K562 (cell line): ENCODE measurements around the gene DYNLT4. TPM values are rescaled to one million over a fixed set of nuclear protein-coding genes. Genes with fewer than 3 reads are reported as not detected.

Source experiments
- ATAC-seq: fragments of 200-7000 bp; cut with Tn5 transposase; 3 replicates; pipeline ENCODE4 v1.9.1; 2020; ENCODE audit warnings: moderate library complexity
- BruUV-seq: library from RNA; stranded (reverse); fragments of 400-500 nt; replicated peaks from 2 replicates; lab custom pipeline; 2021; lab: Mats Ljungman, UMichigan
- CTCF ChIA-PET: fragments of 300-600 bp; formaldehyde crosslinking; extraction: SDS; loops from one replicate; lab custom pipeline; 2021; ENCODE audit warnings: low intra/inter-chr PET ratio; lab: Yijun Ruan, JAX
- POLR2A ChIA-PET: fragments of 300-600, 350-650 bp; sonication (Branson Sonifier 250); formaldehyde crosslinking; extraction: SDS; loops from one replicate; lab custom pipeline; 2021; ENCODE audit warnings: antibody characterized with exemption, inconsistent platforms; lab: Yijun Ruan, JAX
- DNase-seq, 4 experiments: peaks; one replicate each; pipeline versions ENCODE4 v3.0.0 to v3.0.0-alpha.2; 2011 to 2018; ENCODE audit warnings: low spot score in 3 of 4, mixed read lengths in 3 of 4; ENCODE audit errors: extremely low read depth in 1 of 4
- FAIRE-seq: peaks from 2 replicates; lab custom pipeline; 2011; peaks lifted over from hg19 to GRCh38; lab: Jason Lieb, UNC
- H2AFZ ChIP-seq: 2 replicates; pipeline ENCODE4 v1.6.0; 2011; ENCODE audit warnings: low read depth, low read length, control low read depth, inconsistent platforms
- H3K27ac ChIP-seq: fragments of 200-600 bp; 3 replicates; pipeline ENCODE4 v1.8.0; 2011; ENCODE audit warnings: low read depth, mild to moderate bottlenecking, control low read depth, inconsistent platforms, low read length, moderate library complexity, mixed read lengths; ENCODE audit errors: extremely low read depth
- H3K27me3 ChIP-seq, 2 experiments: fragments of 300-600 bp in 1 of 2; 2 replicates in 1 of 2; 3 replicates in 1 of 2; pipeline versions ENCODE4 v1.6.0 to v1.8.0; 2011; ENCODE audit warnings: inconsistent platforms in 2 of 2, low read length in 2 of 2, mild to moderate bottlenecking in 1 of 2, mixed read lengths in 1 of 2, moderate library complexity in 1 of 2; ENCODE audit not compliant: control insufficient read depth in 2 of 2, insufficient read depth in 2 of 2
- H3K36me3 ChIP-seq: fragments of 300-600 bp; 3 replicates; pipeline ENCODE4 v1.8.0; 2011; ENCODE audit warnings: mild to moderate bottlenecking, low read length, inconsistent platforms; ENCODE audit not compliant: control insufficient read depth, insufficient read depth
- H3K4me1 ChIP-seq, 2 experiments: fragments of 200-600 bp in 1 of 2; replicated peaks in 1 of 2; 2 replicates in 1 of 2; 3 replicates in 1 of 2; pipeline versions ENCODE4 v1.5.1 to v1.8.0; 2011; ENCODE audit warnings: inconsistent platforms in 2 of 2, low read length in 2 of 2, mild to moderate bottlenecking in 1 of 2, mixed read lengths in 1 of 2, moderate library complexity in 1 of 2; ENCODE audit not compliant: control insufficient read depth in 2 of 2, insufficient read depth in 2 of 2
- H3K4me2 ChIP-seq: 2 replicates; pipeline ENCODE4 v1.6.1; 2011; ENCODE audit warnings: low read length, control low read depth, inconsistent platforms, mixed read lengths; ENCODE audit not compliant: insufficient read depth
- H3K4me3 ChIP-seq: fragments of 200-600 bp; sonication (generic), shearing (Covaris generic); 2 replicates; pipeline ENCODE4 v1.5.1; 2016; ENCODE audit warnings: control low read depth, inconsistent platforms
- H3K79me2 ChIP-seq: fragments of 200-600 bp; 3 replicates; pipeline ENCODE4 v1.8.0; 2011; ENCODE audit warnings: low read length, inconsistent platforms; ENCODE audit not compliant: control insufficient read depth, insufficient read depth
- H3K9ac ChIP-seq, 2 experiments: 2 replicates each; pipeline versions ENCODE4 v1.6.0 to v1.6.1; 2011; ENCODE audit warnings: low read depth in 2 of 2, low read length in 2 of 2, control low read depth in 1 of 2, inconsistent platforms in 1 of 2, mild to moderate bottlenecking in 1 of 2, mixed read lengths in 1 of 2; ENCODE audit not compliant: insufficient read depth in 1 of 2
- H3K9me1 ChIP-seq: one replicate; pipeline ENCODE4 v1.6.0; 2011; ENCODE audit warnings: inconsistent platforms, mild to moderate bottlenecking, low read length, moderate library complexity; ENCODE audit not compliant: control insufficient read depth, insufficient read depth
- H3K9me3 ChIP-seq: replicated peaks from 2 replicates; pipeline ENCODE4 v1.5.1; 2011; ENCODE audit warnings: low read depth, low read length, inconsistent platforms; ENCODE audit not compliant: control insufficient read depth, insufficient read depth
- H4K20me1 ChIP-seq: replicated peaks from 2 replicates; pipeline ENCODE4 v1.6.1; 2011; ENCODE audit warnings: low read length, inconsistent platforms, mixed read lengths; ENCODE audit not compliant: control insufficient read depth, insufficient read depth
- ESRRB ChIP-seq: fragments of 250-450 bp; sonication (Bioruptor Pico); IDR thresholded peaks from 2 replicates; pipeline ENCODE4 v1.5.0; 2020; ENCODE audit warnings: mild to moderate bottlenecking, moderate library complexity, borderline replicate concordance
- FIP1L1 ChIP-seq: fragments of 200-400 bp; formaldehyde crosslinking; IDR thresholded peaks from 2 replicates; pipeline ENCODE4 v1.6.1; 2018; ENCODE audit warnings: mild to moderate bottlenecking, low read depth, low read length; ENCODE audit not compliant: poor library complexity, severe bottlenecking
- NR2C2 ChIP-seq, 2 experiments: fragments of 200-800 bp in 1 of 2; sonication (Bioruptor generic) in 1 of 2; sonication (generic) in 1 of 2; formaldehyde crosslinking in 1 of 2; IDR thresholded peaks; 2 replicates each; pipeline versions ENCODE4 v1.6.1 to v1.8.0; 2016 to 2022; ENCODE audit warnings: mild to moderate bottlenecking in 1 of 2, missing compliant biosample characterization in 1 of 2, missing genetic modification characterization in 1 of 2, missing genetic modification reagents in 1 of 2
- RUNX1 ChIP-seq: sonication (generic); IDR thresholded peaks from 2 replicates; pipeline ENCODE4 v1.6.1; 2016; ENCODE audit warnings: antibody characterized with exemption, low read depth
- YY1 ChIP-seq, 3 experiments: IDR thresholded peaks; 2 replicates each; pipeline ENCODE4 v1.6.1; 2011; ENCODE audit warnings: low read length in 2 of 3, mild to moderate bottlenecking in 2 of 3, moderate library complexity in 2 of 3, borderline replicate concordance in 1 of 3, control low read depth in 1 of 3, low read depth in 1 of 3; ENCODE audit not compliant: insufficient read depth in 3 of 3, insufficient replicate concordance in 2 of 3, control insufficient read depth in 1 of 3, insufficient read length in 1 of 3; ENCODE audit errors: extremely low read depth in 1 of 3
- ZBTB7A ChIP-seq: IDR thresholded peaks from 2 replicates; pipeline ENCODE4 v1.6.1; 2011; ENCODE audit warnings: low read depth, mild to moderate bottlenecking, low read length, moderate library complexity, borderline replicate concordance; ENCODE audit not compliant: control insufficient read depth
- ZNF217 ChIP-seq: sonication (generic); formaldehyde crosslinking; IDR thresholded peaks from 2 replicates; pipeline ENCODE4 v1.8.0; 2022; ENCODE audit warnings: mild to moderate bottlenecking, missing genetic modification reagents
- ZNF24 ChIP-seq: fragments of 450-650 bp; IDR thresholded peaks from 2 replicates; pipeline ENCODE4 v1.6.1; 2016
- ZNF311 ChIP-seq: fragments of 250-450 bp; sonication (Bioruptor Pico); IDR thresholded peaks from 2 replicates; pipeline ENCODE4 v1.4.0; 2020; ENCODE audit warnings: mild to moderate bottlenecking, moderate library complexity
- WGBS: fragments of 100-300 bp; shearing (Covaris generic); methylation state at CpG from one replicate; pipeline ENCODE4 v1.1.6; 2016; ENCODE audit warnings: low coverage, mixed read lengths; ENCODE audit not compliant: insufficient coverage; ENCODE audit errors: missing lambda C conversion rate; 5-methylcytosine and 5-hydroxymethylcytosine counted together
- in situ Hi-C: fragments of 300-500 bp; cut with MboI; formaldehyde crosslinking; loops from 4 replicates; pipeline ENCODE4 v1.15.0; 2018; ENCODE audit warnings: inconsistent platforms, mixed read lengths
- intact Hi-C: fragments of 100-400 bp; cut with micrococcal nuclease; formaldehyde crosslinking; loops from 2 replicates; pipeline ENCODE4 v1.14.2; 2022
- polyA plus RNA-seq, 8 experiments: library from polyadenylated mRNA; depleted of rRNA in 4 of 8; stranded (reverse) in 5 of 8; unstranded in 3 of 8; fragments of >200 nt; fragmentation: Nextera tagmentation in 2 of 8; fragmentation: Illumina TruSeq in 1 of 8; extraction: Ambion mirVana in 2 of 8; extraction: Trizol in 1 of 8; gene quantifications; 2 replicates each; pipeline versions ENCODE4 v1.2.1 to v1.2.3, GENCODE V29; 2011 to 2014; ENCODE audit warnings: inconsistent platforms in 1 of 8, missing spikeins in 1 of 8
- total RNA-seq, 7 experiments: library from RNA; depleted of rRNA in 6 of 7; stranded (reverse); fragments of >200 nt in 6 of 7; fragmentation: Illumina TruSeq in 2 of 7; extraction: Trizol in 2 of 7; gene quantifications; 2 replicates each; pipeline versions ENCODE4 v1.2.1 to v1.2.3, GENCODE V29; 2011 to 2021; ENCODE audit warnings: low replicate concordance in 1 of 7
- TF ChIP-seq, protein P1 (sequence below): fragments of 450-650 bp; conservative IDR thresholded peaks from 2 replicates; pipeline ENCODE4 v1.6.1; 2016; ENCODE audit warnings: missing genetic modification characterization, low read depth, mild to moderate bottlenecking, missing compliant biosample characterization, moderate library complexity
- TF ChIP-seq, protein P2 (sequence below): fragments of 250-450 bp; sonication (Bioruptor Pico); IDR thresholded peaks from 2 replicates; pipeline ENCODE4 v1.5.0; 2021; ENCODE audit warnings: mild to moderate bottlenecking, borderline replicate concordance

The DYNLT4 gene
- total and polyA plus RNA-seq, 9 of the 15 experiments (the other 6 are each of a cell fraction or from before 2014, with no cell fraction given), result 0.29 to 0.73 TPM; not detected in 7

DNA sequence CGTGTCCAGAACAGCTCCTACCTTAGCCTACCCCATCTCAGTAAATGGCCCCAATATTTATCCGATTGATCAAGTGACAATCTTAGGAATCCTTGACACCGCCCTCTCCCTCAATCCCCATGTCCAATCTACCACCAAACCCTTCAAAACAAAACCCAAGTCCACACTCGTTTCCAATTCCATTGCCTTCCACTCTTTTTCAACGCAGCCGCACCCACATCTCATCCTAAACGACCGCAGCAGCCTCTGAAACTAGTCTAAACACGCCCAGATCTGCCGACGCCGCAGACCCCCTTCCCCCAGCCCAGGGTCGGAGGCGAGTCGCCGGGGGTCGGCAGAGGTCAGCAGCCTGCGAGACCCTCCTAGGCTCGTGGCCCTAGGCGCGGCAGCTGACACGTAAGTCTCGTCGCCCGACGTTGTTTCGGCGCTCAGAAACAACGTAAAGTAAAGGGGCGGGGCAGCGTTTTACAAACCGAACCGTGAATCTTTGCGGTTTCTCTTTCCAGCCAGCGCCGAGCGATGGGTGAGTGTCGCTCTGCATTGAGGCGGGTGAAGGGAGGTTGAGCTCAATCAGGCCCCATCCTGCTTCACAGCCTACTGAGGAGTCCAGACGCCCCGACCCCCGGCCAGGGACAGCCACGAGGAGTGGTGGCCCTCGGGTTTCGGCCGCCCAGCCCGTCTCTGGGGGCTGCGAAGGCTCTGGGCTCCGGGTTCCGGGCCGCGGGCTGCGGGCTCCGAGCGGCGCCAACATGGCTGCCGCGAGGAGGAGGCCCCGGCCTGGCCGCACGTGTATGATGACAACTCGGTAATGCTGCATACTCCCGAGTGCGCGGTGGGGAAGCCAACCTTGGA lies 31.8 kb downstream of the DYNLT4 start, which contains the start of gene RPS8:
RPS8 (plus strand) TSS at position 463 of the 852 bp plus-strand sequence; CDS start at position 520, 57 bp downstream.
- BruUV-seq, result TSS peak; percentile 96
- ChIA-PET CTCF (interaction anchor here (0.7 to 1.3 kb wide), 2 partner anchors 68 to 528 kb away, joined by 3 read pairs; no protein-coding TSS in a partner anchor), POLR2A (interaction anchor here (0.6 to 11.6 kb wide), 56 partner anchors 9 to 1761 kb away, joined by 3 to 253 read pairs (median 4); partner anchors contain the start of genes AKR1A1, BEST4, BTBD19 and DYNLT4)
- peak within 1 kb of the TSS; percentile 93 for H3K4me2 ChIP-seq
- WGBS, result under 1% methylated on average over 65 of the region's 65 CpGs
- FAIRE-seq (peak; percentile 93), ATAC-seq (peak; percentile 81), DNase-seq (peak; percentile 85 to 99 (median 89))
- H3K9me3 ChIP-seq, result no peaks in the 10 kb centered on the region
- peak within 1 kb of the TSS; percentile 99 for H3K9ac ChIP-seq
- peak within 1 kb of the TSS; percentile 98 for H3K27ac ChIP-seq
- peak within 1 kb of the TSS; percentile 83 for H2AFZ ChIP-seq
- H3K79me2 ChIP-seq, result peaks cover 54% of the 10 kb centered on the region
- no peaks in the 10 kb centered on the region for H3K27me3 ChIP-seq
- peaks cover 13 to 22% of the 10 kb centered on the region in 2 experiments for H3K4me1 ChIP-seq
- in situ Hi-C loops (no loop called here), intact Hi-C loops (loop anchor here (2.0 to 5.0 kb wide), 3 partner anchors 37 to 45 kb away; partner anchors contain the start of genes KIF2C and RNU5D-1)
- peak within 1 kb of the TSS; percentile 75 for H3K4me3 ChIP-seq
- H3K9me1 ChIP-seq, result peaks cover 10% of the 10 kb centered on the region
- peaks cover 31% of the 10 kb centered on the region for H4K20me1 ChIP-seq
- peaks cover 46% of the 10 kb centered on the region for H3K36me3 ChIP-seq
- TF ChIP-seq RUNX1, result no peak
- TF ChIP-seq, protein P1, sequence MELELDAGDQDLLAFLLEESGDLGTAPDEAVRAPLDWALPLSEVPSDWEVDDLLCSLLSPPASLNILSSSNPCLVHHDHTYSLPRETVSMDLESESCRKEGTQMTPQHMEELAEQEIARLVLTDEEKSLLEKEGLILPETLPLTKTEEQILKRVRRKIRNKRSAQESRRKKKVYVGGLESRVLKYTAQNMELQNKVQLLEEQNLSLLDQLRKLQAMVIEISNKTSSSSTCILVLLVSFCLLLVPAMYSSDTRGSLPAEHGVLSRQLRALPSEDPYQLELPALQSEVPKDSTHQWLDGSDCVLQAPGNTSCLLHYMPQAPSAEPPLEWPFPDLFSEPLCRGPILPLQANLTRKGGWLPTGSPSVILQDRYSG, result no peak
- peak; percentile 98 for TF ChIP-seq FIP1L1
- TF ChIP-seq, protein P2, sequence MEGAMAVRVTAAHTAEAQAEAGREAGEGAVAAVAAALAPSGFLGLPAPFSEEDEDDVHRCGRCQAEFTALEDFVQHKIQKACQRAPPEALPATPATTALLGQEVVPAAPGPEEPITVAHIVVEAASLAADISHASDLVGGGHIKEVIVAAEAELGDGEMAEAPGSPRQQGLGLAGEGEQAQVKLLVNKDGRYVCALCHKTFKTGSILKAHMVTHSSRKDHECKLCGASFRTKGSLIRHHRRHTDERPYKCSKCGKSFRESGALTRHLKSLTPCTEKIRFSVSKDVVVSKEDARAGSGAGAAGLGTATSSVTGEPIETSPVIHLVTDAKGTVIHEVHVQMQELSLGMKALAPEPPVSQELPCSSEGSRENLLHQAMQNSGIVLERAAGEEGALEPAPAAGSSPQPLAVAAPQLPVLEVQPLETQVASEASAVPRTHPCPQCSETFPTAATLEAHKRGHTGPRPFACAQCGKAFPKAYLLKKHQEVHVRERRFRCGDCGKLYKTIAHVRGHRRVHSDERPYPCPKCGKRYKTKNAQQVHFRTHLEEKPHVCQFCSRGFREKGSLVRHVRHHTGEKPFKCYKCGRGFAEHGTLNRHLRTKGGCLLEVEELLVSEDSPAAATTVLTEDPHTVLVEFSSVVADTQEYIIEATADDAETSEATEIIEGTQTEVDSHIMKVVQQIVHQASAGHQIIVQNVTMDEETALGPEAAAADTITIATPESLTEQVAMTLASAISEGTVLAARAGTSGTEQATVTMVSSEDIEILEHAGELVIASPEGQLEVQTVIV, result peak; percentile 67; the same call in 1 of the 2 replicates
- TF ChIP-seq ESRRB (CRISPR knock-in tag), result peak; percentile 13; the same call in 1 of the 2 replicates
- TF ChIP-seq ZNF24, result no peak
- TF ChIP-seq YY1 (IDR thresholded peaks at IDR 0.05; ENCODE audit: borderline replicate concordance in 1 of 3, control insufficient read depth in 1 of 3, extremely low read depth in 1 of 3, insufficient read depth in 3 of 3, insufficient read length in 1 of 3, insufficient replicate concordance in 2 of 3, low read depth in 1 of 3, low read length in 2 of 3), result peak; percentile 76 to 96 (median 92)
- TF ChIP-seq ZNF311 (CRISPR knock-in tag), result no peak
- peak; percentile 79; the same call in 1 of the 2 replicates for TF ChIP-seq NR2C2 (CRISPR knock-in tag; IDR thresholded peaks at IDR 0.05)
- peak; percentile 92 for TF ChIP-seq NR2C2 (tag; IDR thresholded peaks at IDR 0.05)
- TF ChIP-seq ZNF217 (CRISPR knock-in tag), result no peak
- TF ChIP-seq ZBTB7A, result peak; percentile 100
